ENCODE data around the gene C5orf34. TPM values are rescaled to one million over a fixed set of nuclear protein-coding genes. Genes with fewer than 3 reads are reported as not detected.
A peak's percentile ranks its signal among the peaks of the same experiment; 100 is the strongest.

The C5orf34 gene
- total and polyA plus RNA-seq, 9 of the 15 experiments (the other 6 are each of a cell fraction or from before 2014, with no cell fraction given) = 13.2 to 32.6 (median 20.7) TPM

GRCh38 chr5:43555895-43556606, 41.1 kb upstream of the C5orf34 start (continued):
- no peak for TF ChIP-seq CTCF (IDR thresholded peaks at IDR 0.05 in 2 of 3, conservative IDR thresholded peaks at IDR 0.05 in 1 of 3; ENCODE audit: insufficient read depth in 2 of 3, low read depth in 1 of 3, low read length in 3 of 3)
- no peak for TF ChIP-seq CSDE1 (IDR thresholded peaks at IDR 0.05)
- no peak for TF ChIP-seq ERF (CRISPR knock-in tag; IDR thresholded peaks at IDR 0.05)
- TF ChIP-seq NBN (IDR thresholded peaks at IDR 0.05; ENCODE audit: low read depth) = 0 out of 2 replicates have a peak, but pooled peaks have one; percentile 10
- TF ChIP-seq TAF15 (IDR thresholded peaks at IDR 0.05; ENCODE audit: low read depth, low read length) = no peak
- TF ChIP-seq RBM17 (IDR thresholded peaks at IDR 0.05; ENCODE audit: borderline replicate concordance, low read depth, low read length) = no peak
- no peak for TF ChIP-seq MYNN (IDR thresholded peaks at IDR 0.05)
- no peak for TF ChIP-seq MYNN (CRISPR knock-in tag; IDR thresholded peaks at IDR 0.05)
- no peak for TF ChIP-seq U2AF2 (optimal IDR thresholded peaks at IDR 0.05; ENCODE audit: low read depth, low read length)
- no peak for TF ChIP-seq ESRRA (IDR thresholded peaks at IDR 0.05; ENCODE audit: borderline replicate concordance, low read depth)
- TF ChIP-seq GTF2B (IDR thresholded peaks at IDR 0.05; ENCODE audit: extremely low read depth, insufficient read length) = no peak
- no peak for TF ChIP-seq ZNF76 (CRISPR knock-in tag; IDR thresholded peaks at IDR 0.05; ENCODE audit: borderline replicate concordance)
- TF ChIP-seq ZNF518B (CRISPR knock-in tag; IDR thresholded peaks at IDR 0.05) = no peak
- TF ChIP-seq EWSR1 (IDR thresholded peaks at IDR 0.05; ENCODE audit: borderline replicate concordance, low read depth, partially characterized antibody) = no peak
- TF ChIP-seq TCF7 (IDR thresholded peaks at IDR 0.05; ENCODE audit: borderline replicate concordance) = no peak
- no peak for TF ChIP-seq ZNF740 (CRISPR knock-in tag; IDR thresholded peaks at IDR 0.05)
- peak in 1 of 2 experiments; percentile 15; a peak in 1 of 4 replicates for TF ChIP-seq ZNF740 (tag; IDR thresholded peaks at IDR 0.05)
- TF ChIP-seq JUN (IDR thresholded peaks at IDR 0.05; ENCODE audit: borderline replicate concordance, low read depth, low read length) = no peak
- TF ChIP-seq JUN (CRISPR knock-in tag; IDR thresholded peaks at IDR 0.05; ENCODE audit: borderline replicate concordance) = no peak
- TF ChIP-seq DMBX1 (CRISPR knock-in tag; IDR thresholded peaks at IDR 0.05; ENCODE audit: borderline replicate concordance) = no peak
- no peak for TF ChIP-seq HDAC8 (tag; IDR thresholded peaks at IDR 0.05)

Data from K562 (cell line).